ENCODE results near the gene RNF225.

Gene RNF225

GRCh38 chr19:58394821-58395219, 636 bp upstream of the RNF225 start:
- no peak for DNase-seq (ENCODE audit: low read depth)
- H3K4me3 ChIP-seq (ENCODE audit: low read length), result no peak overlapping the region
- TF ChIP-seq CTCF (conservative IDR thresholded peaks at IDR 0.05; ENCODE audit: low read length), result no peak

- no peak for DNase-seq (ENCODE audit: low read depth)
- no peak overlapping the region for H3K4me3 ChIP-seq (ENCODE audit: low read length)
- TF ChIP-seq CTCF (conservative IDR thresholded peaks at IDR 0.05; ENCODE audit: low read length), result no peak
Measured at GRCh38 chr19:58395979-58396627, 647 bp downstream of the RNF225 start.

- no peak for TF ChIP-seq CTCF (conservative IDR thresholded peaks at IDR 0.05; ENCODE audit: low read length)
- H3K4me3 ChIP-seq (ENCODE audit: low read length), result no peak overlapping the region
- DNase-seq (ENCODE audit: low read depth), result no peak
Measured at GRCh38 chr19:58396691-58397532, 1.5 kb downstream of the RNF225 start.

GRCh38 chr19:58397533-58398037, 2.1 kb downstream of the RNF225 start:
- no peak for DNase-seq (ENCODE audit: low read depth)
- TF ChIP-seq CTCF (conservative IDR thresholded peaks at IDR 0.05; ENCODE audit: low read length), result no peak
- H3K4me3 ChIP-seq (ENCODE audit: low read length), result no peak overlapping the region

GRCh38 chr19:58398087-58398486, 2.6 kb downstream of the RNF225 start:
- H3K4me3 ChIP-seq (ENCODE audit: low read length), result no peak overlapping the region
- TF ChIP-seq CTCF (conservative IDR thresholded peaks at IDR 0.05; ENCODE audit: low read length), result no peak
- no peak for DNase-seq (ENCODE audit: low read depth)

- no peak for DNase-seq (ENCODE audit: low read depth)
- no peak overlapping the region for H3K4me3 ChIP-seq (ENCODE audit: low read length)
- no peak for TF ChIP-seq CTCF (conservative IDR thresholded peaks at IDR 0.05; ENCODE audit: low read length)
Measured at GRCh38 chr19:58398545-58398944, 3.1 kb downstream of the RNF225 start.

Measured in AG10803 (cell line).